Measurements from ENCODE around the gene CD74. TPM values are rescaled to one million over a fixed set of nuclear protein-coding genes. Genes with fewer than 3 reads are reported as not detected.

CD74 gene
- total and polyA plus RNA-seq, 10 of the 15 experiments (the other 5 are each of a cell fraction or from before 2014, with no cell fraction given): 1,387 to 11,063 (median 3,922) TPM

DNA sequence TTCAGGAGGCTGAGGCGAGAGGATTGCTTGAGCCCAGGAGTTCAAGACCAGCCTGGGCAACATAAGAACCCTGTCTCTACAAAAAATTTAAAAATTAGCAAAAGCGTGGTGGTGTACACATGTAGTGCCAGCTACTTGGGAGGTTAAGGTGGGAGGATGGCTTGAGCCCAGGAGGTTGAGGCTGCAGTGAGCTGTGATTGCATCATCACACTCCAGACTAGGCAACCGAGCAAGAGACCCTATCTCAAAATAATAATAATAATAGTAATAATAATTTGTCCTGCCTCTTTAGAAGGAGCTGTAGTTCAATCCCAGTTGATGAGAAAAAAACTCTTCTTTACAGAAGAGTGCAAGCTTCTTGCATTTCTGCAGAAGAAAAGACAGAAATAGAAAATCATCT is 10.0 kb upstream of the CD74 start:
- no peak for DNase-seq (ENCODE audit: low read depth, low spot score)
- Histone ChIP-seq H3K27me3 (replicated peaks in 1 of 2; ENCODE audit: control insufficient read depth in 2 of 2, insufficient read depth in 2 of 2, low read length in 1 of 2) (no peaks in the 10 kb centered on the region), H3K36me3 (ENCODE audit: control insufficient read depth in 2 of 2, insufficient read depth in 2 of 2, low read length in 1 of 2) (no peaks in the 10 kb centered on the region), H3K9ac (ENCODE audit: control insufficient read depth, insufficient read depth, low read length) (no peak overlapping the region), H2AFZ (ENCODE audit: control insufficient read depth, low read depth, low read length) (no peak overlapping the region), H3K27ac (ENCODE audit: control insufficient read depth, insufficient read depth) (no peak overlapping the region), H3K9me3 (replicated peaks; ENCODE audit: control insufficient read depth, insufficient read depth, low read length) (no peaks in the 10 kb centered on the region), H4K20me1 (ENCODE audit: control insufficient read depth, insufficient read depth) (no peaks in the 10 kb centered on the region), H3K4me3 (no peak overlapping the region), H3K79me2 (ENCODE audit: control insufficient read depth, insufficient read depth, low read length) (no peaks in the 10 kb centered on the region), H3K4me1 (ENCODE audit: control insufficient read depth, insufficient read depth, low read length) (peaks cover 7% of the 10 kb centered on the region), H3K4me2 (ENCODE audit: control insufficient read depth, insufficient read depth) (no peak overlapping the region)
- TF ChIP-seq BACH1 (IDR thresholded peaks at IDR 0.05; ENCODE audit: borderline replicate concordance) (no peak), EP300 (IDR thresholded peaks at IDR 0.05; ENCODE audit: borderline replicate concordance in 1 of 2, control insufficient read depth in 1 of 2, low read depth in 2 of 2, low read length in 2 of 2) (no peak), SMAD5 (IDR thresholded peaks at IDR 0.05; ENCODE audit: low read depth) (no peak), KLF5 (IDR thresholded peaks at IDR 0.05; ENCODE audit: partially characterized antibody) (no peak), CBFB (IDR thresholded peaks at IDR 0.05; ENCODE audit: low read depth) (no peak), BHLHE40 (IDR thresholded peaks at IDR 0.05; ENCODE audit: borderline replicate concordance in 1 of 2, low read depth in 2 of 2, low read length in 1 of 2) (no peak), FOXK2 (IDR thresholded peaks at IDR 0.05) (no peak), SMC3 (IDR thresholded peaks at IDR 0.05; ENCODE audit: borderline replicate concordance, low read length) (no peak), CHD1 (IDR thresholded peaks at IDR 0.05; ENCODE audit: low read depth, low read length) (no peak)
- TF ChIP-seq, protein P1, sequence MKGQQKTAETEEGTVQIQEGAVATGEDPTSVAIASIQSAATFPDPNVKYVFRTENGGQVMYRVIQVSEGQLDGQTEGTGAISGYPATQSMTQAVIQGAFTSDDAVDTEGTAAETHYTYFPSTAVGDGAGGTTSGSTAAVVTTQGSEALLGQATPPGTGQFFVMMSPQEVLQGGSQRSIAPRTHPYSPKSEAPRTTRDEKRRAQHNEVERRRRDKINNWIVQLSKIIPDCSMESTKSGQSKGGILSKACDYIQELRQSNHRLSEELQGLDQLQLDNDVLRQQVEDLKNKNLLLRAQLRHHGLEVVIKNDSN (IDR thresholded peaks at IDR 0.05; ENCODE audit: borderline replicate concordance, extremely low read length, insufficient read depth, low read depth, low read length): no peak
- TF ChIP-seq, protein P2, sequence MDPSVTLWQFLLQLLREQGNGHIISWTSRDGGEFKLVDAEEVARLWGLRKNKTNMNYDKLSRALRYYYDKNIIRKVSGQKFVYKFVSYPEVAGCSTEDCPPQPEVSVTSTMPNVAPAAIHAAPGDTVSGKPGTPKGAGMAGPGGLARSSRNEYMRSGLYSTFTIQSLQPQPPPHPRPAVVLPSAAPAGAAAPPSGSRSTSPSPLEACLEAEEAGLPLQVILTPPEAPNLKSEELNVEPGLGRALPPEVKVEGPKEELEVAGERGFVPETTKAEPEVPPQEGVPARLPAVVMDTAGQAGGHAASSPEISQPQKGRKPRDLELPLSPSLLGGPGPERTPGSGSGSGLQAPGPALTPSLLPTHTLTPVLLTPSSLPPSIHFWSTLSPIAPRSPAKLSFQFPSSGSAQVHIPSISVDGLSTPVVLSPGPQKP (IDR thresholded peaks at IDR 0.05; ENCODE audit: low read depth, low read length): no peak
- ChIA-PET CTCF (interaction anchor here (0.9 to 1.8 kb wide), 2 partner anchors 10 to 12 kb away, joined by 3 to 5 read pairs; partner anchors contain the start of gene CD74), SMC1A (ENCODE audit: uncharacterized antibody, unreplicated experiment) (interaction anchor here (0.9 to 4.2 kb wide), 3 partner anchors 8 to 17 kb away, joined by 3 to 23 read pairs (median 3); partner anchors contain the start of gene CD74), POLR2A (interaction anchor here (0.6 to 3.1 kb wide), 4 partner anchors 9 to 55 kb away, joined by 5 to 12 read pairs (median 9); partner anchors contain the start of gene CD74), RAD21 (ENCODE audit: unreplicated experiment) (interaction anchor here (0.9 to 1.9 kb wide), 2 partner anchors 22 to 24 kb away, joined by 3 to 4 read pairs; no protein-coding TSS in a partner anchor)
- intact Hi-C loops (cut with micrococcal nuclease; ENCODE audit: unreplicated experiment): no loop called here
- ATAC-seq: no peak
- no peak for FAIRE-seq
- BruUV-seq (replicated peaks): no TSS peak
- in situ Hi-C loops (cut with MboI): no loop called here
- WGBS (ENCODE audit: insufficient coverage, insufficient replicate concordance, low lambda C conversion rate, missing lambda C conversion rate): 92% methylated on average over 3 of the region's 3 CpGs

Measured in GM12878 (cell line).